ENCODE results near the gene PPARG. TPM values are rescaled to one million over a fixed set of nuclear protein-coding genes. Genes with fewer than 3 reads are reported as not detected.

PPARG gene
- total and polyA plus RNA-seq, 5 donors from 2014 or later = 0.16 to 0.64 (median 0.24) TPM; not detected in 2

- Mint-ChIP-seq H3K9me3 (no peaks in the 10 kb centered on the region), H3K4me1 (peaks cover 7 to 12% (median 8%) of the 10 kb centered on the region in 4 donors), H3K4me3 (no peak overlapping the region), H3K27me3 (no peaks in the 10 kb centered on the region), H3K36me3 (no peaks in the 10 kb centered on the region), H3K27ac (no peak overlapping the region)
- Histone ChIP-seq H3K4me3 (ENCODE audit: low read depth, low read length) (no peak overlapping the region), H3K27me3 (ENCODE audit: control insufficient read depth, insufficient read depth, low read length) (peaks cover 3% of the 10 kb centered on the region), H3K4me1 (ENCODE audit: control insufficient read depth, insufficient read depth, low read length, poor library complexity, severe bottlenecking) (peaks cover 7% of the 10 kb centered on the region), H3K27ac (ENCODE audit: insufficient read depth, low read length, poor library complexity, severe bottlenecking) (no peak overlapping the region), H3K36me3 (ENCODE audit: control insufficient read depth, insufficient read depth, low read length) (no peaks in the 10 kb centered on the region), H3K9me3 (ENCODE audit: control insufficient read depth in 2 of 2, low read length in 2 of 2) (no peaks in the 10 kb centered on the region)
- no peak for DNase-seq
- no peak for ATAC-seq (ENCODE audit: low read depth in 2 of 2)
These were observed 51.0 kb downstream of the PPARG start for GRCh38 chr3:12339701-12340480.

GRCh38 chr3:12340506-12340905 lies 51.6 kb downstream of the PPARG start:
- H3K27me3 ChIP-seq (ENCODE audit: control insufficient read depth, insufficient read depth, low read length) = peaks cover 3% of the 10 kb centered on the region
- H3K4me3 Mint-ChIP-seq = no peak overlapping the region
- DNase-seq (no peak), ATAC-seq (ENCODE audit: low read depth in 2 of 2) (no peak)
- H3K4me1 Mint-ChIP-seq = peaks cover 7 to 11% (median 8%) of the 10 kb centered on the region in 4 donors
- no peaks in the 10 kb centered on the region for H3K9me3 Mint-ChIP-seq
- no peaks in the 10 kb centered on the region for H3K27me3 Mint-ChIP-seq
- H3K4me1 ChIP-seq (ENCODE audit: control insufficient read depth, insufficient read depth, low read length, poor library complexity, severe bottlenecking) = peaks cover 7% of the 10 kb centered on the region
- H3K9me3 ChIP-seq (ENCODE audit: control insufficient read depth in 2 of 2, low read length in 2 of 2) = no peaks in the 10 kb centered on the region
- H3K27ac Mint-ChIP-seq = no peak overlapping the region
- no peaks in the 10 kb centered on the region for H3K36me3 ChIP-seq (ENCODE audit: control insufficient read depth, insufficient read depth, low read length)
- no peaks in the 10 kb centered on the region for H3K36me3 Mint-ChIP-seq
- no peak overlapping the region for H3K4me3 ChIP-seq (ENCODE audit: low read depth, low read length)
- H3K27ac ChIP-seq (ENCODE audit: insufficient read depth, low read length, poor library complexity, severe bottlenecking) = no peak overlapping the region

- H3K27me3 ChIP-seq (ENCODE audit: control insufficient read depth, insufficient read depth, low read length) = peaks cover 3% of the 10 kb centered on the region
- DNase-seq (no peak), ATAC-seq (ENCODE audit: low read depth in 2 of 2) (no peak)
- Mint-ChIP-seq H3K27ac (no peak overlapping the region), H3K9me3 (no peaks in the 10 kb centered on the region), H3K36me3 (no peaks in the 10 kb centered on the region), H3K27me3 (no peaks in the 10 kb centered on the region), H3K4me3 (no peak overlapping the region), H3K4me1 (peaks cover 0 to 2% (median 0%) of the 10 kb centered on the region in 4 donors)
- H3K9me3 ChIP-seq (ENCODE audit: control insufficient read depth in 2 of 2, low read length in 2 of 2) = no peaks in the 10 kb centered on the region
- H3K4me1 ChIP-seq (ENCODE audit: control insufficient read depth, insufficient read depth, low read length, poor library complexity, severe bottlenecking) = no peaks in the 10 kb centered on the region
- no peak overlapping the region for H3K27ac ChIP-seq (ENCODE audit: insufficient read depth, low read length, poor library complexity, severe bottlenecking)
- no peak overlapping the region for H3K4me3 ChIP-seq (ENCODE audit: low read depth, low read length)
- no peaks in the 10 kb centered on the region for H3K36me3 ChIP-seq (ENCODE audit: control insufficient read depth, insufficient read depth, low read length)
These were observed 53.3 kb downstream of the PPARG start for GRCh38 chr3:12342151-12342550.

- Mint-ChIP-seq H3K27me3 (peaks cover 5% of the 10 kb centered on the region), H3K36me3 (no peaks in the 10 kb centered on the region), H3K4me1 (peaks cover 0 to 2% (median 0%) of the 10 kb centered on the region in 4 donors), H3K27ac (no peak overlapping the region), H3K9me3 (no peaks in the 10 kb centered on the region), H3K4me3 (no peak overlapping the region)
- Histone ChIP-seq H3K4me1 (ENCODE audit: control insufficient read depth, insufficient read depth, low read length, poor library complexity, severe bottlenecking) (no peaks in the 10 kb centered on the region), H3K4me3 (ENCODE audit: low read depth, low read length) (no peak overlapping the region), H3K27ac (ENCODE audit: insufficient read depth, low read length, poor library complexity, severe bottlenecking) (no peak overlapping the region), H3K36me3 (ENCODE audit: control insufficient read depth, insufficient read depth, low read length) (no peaks in the 10 kb centered on the region), H3K27me3 (ENCODE audit: control insufficient read depth, insufficient read depth, low read length) (peaks cover 3% of the 10 kb centered on the region), H3K9me3 (ENCODE audit: control insufficient read depth in 2 of 2, low read length in 2 of 2) (no peaks in the 10 kb centered on the region)
- DNase-seq (no peak), ATAC-seq (ENCODE audit: low read depth in 2 of 2) (no peak)
These were observed 54.2 kb downstream of the PPARG start for GRCh38 chr3:12343047-12343501.

- H3K27ac ChIP-seq (ENCODE audit: insufficient read depth, low read length, poor library complexity, severe bottlenecking) = no peak overlapping the region
- Mint-ChIP-seq H3K27me3 (peaks cover 10% of the 10 kb centered on the region), H3K36me3 (no peaks in the 10 kb centered on the region), H3K27ac (no peak overlapping the region), H3K4me3 (peak overlapping the region in 1 of 4 donors; percentile 58), H3K9me3 (peaks cover 0 to 2% (median 0%) of the 10 kb centered on the region in 7 donors), H3K4me1 (peaks cover 0 to 2% (median 0%) of the 10 kb centered on the region in 4 donors)
- peak in 1 of 3 donors; percentile 3 for DNase-seq
- H3K9me3 ChIP-seq (ENCODE audit: control insufficient read depth in 2 of 2, low read length in 2 of 2) = no peaks in the 10 kb centered on the region
- ATAC-seq (ENCODE audit: low read depth in 2 of 2) = no peak
- H3K27me3 ChIP-seq (ENCODE audit: control insufficient read depth, insufficient read depth, low read length) = peaks cover 3% of the 10 kb centered on the region
- no peaks in the 10 kb centered on the region for H3K36me3 ChIP-seq (ENCODE audit: control insufficient read depth, insufficient read depth, low read length)
- H3K4me3 ChIP-seq (ENCODE audit: low read depth, low read length) = no peak overlapping the region
- no peaks in the 10 kb centered on the region for H3K4me1 ChIP-seq (ENCODE audit: control insufficient read depth, insufficient read depth, low read length, poor library complexity, severe bottlenecking)
These were observed 56.3 kb downstream of the PPARG start for GRCh38 chr3:12345141-12345561.

- Histone ChIP-seq H3K4me3 (ENCODE audit: low read depth, low read length) (no peak overlapping the region), H3K9me3 (ENCODE audit: control insufficient read depth in 2 of 2, low read length in 2 of 2) (no peaks in the 10 kb centered on the region), H3K27ac (ENCODE audit: insufficient read depth, low read length, poor library complexity, severe bottlenecking) (no peak overlapping the region), H3K27me3 (ENCODE audit: control insufficient read depth, insufficient read depth, low read length) (peaks cover 3% of the 10 kb centered on the region), H3K36me3 (ENCODE audit: control insufficient read depth, insufficient read depth, low read length) (no peaks in the 10 kb centered on the region), H3K4me1 (ENCODE audit: control insufficient read depth, insufficient read depth, low read length, poor library complexity, severe bottlenecking) (no peaks in the 10 kb centered on the region)
- Mint-ChIP-seq H3K36me3 (no peaks in the 10 kb centered on the region), H3K27me3 (peaks cover 10% of the 10 kb centered on the region), H3K9me3 (peaks cover 0 to 2% (median 0%) of the 10 kb centered on the region in 7 donors), H3K4me1 (peaks cover 0 to 2% (median 0%) of the 10 kb centered on the region in 4 donors), H3K27ac (no peak overlapping the region), H3K4me3 (no peak overlapping the region)
- no peak for ATAC-seq (ENCODE audit: low read depth in 2 of 2)
- no peak for DNase-seq
These were observed 57.0 kb downstream of the PPARG start for GRCh38 chr3:12345584-12346494.

- H3K9me3 ChIP-seq (ENCODE audit: control insufficient read depth in 2 of 2, low read length in 2 of 2) = no peaks in the 10 kb centered on the region
- H3K27ac ChIP-seq (ENCODE audit: insufficient read depth, low read length, poor library complexity, severe bottlenecking) = no peak overlapping the region
- ATAC-seq (ENCODE audit: low read depth in 2 of 2) = no peak
- H3K27ac Mint-ChIP-seq = no peak overlapping the region
- H3K27me3 ChIP-seq (ENCODE audit: control insufficient read depth, insufficient read depth, low read length) = peaks cover 3% of the 10 kb centered on the region
- H3K36me3 Mint-ChIP-seq = no peaks in the 10 kb centered on the region
- peaks cover 0 to 2% (median 0%) of the 10 kb centered on the region in 7 donors for H3K9me3 Mint-ChIP-seq
- H3K4me1 Mint-ChIP-seq = peaks cover 0 to 2% (median 0%) of the 10 kb centered on the region in 4 donors
- H3K4me3 ChIP-seq (ENCODE audit: low read depth, low read length) = no peak overlapping the region
- H3K4me3 Mint-ChIP-seq = no peak overlapping the region
- H3K27me3 Mint-ChIP-seq = peaks cover 17% of the 10 kb centered on the region
- H3K4me1 ChIP-seq (ENCODE audit: control insufficient read depth, insufficient read depth, low read length, poor library complexity, severe bottlenecking) = no peaks in the 10 kb centered on the region
- no peak for DNase-seq
- no peaks in the 10 kb centered on the region for H3K36me3 ChIP-seq (ENCODE audit: control insufficient read depth, insufficient read depth, low read length)
These were observed 58.4 kb downstream of the PPARG start for GRCh38 chr3:12347301-12347700.
